GM12801 (cell line): Measurements from ENCODE around the gene AMDHD2.

Source experiments
- CTCF ChIP-seq: IDR thresholded peaks from one replicate; pipeline ENCODE4 v1.5.1; 2011; ENCODE audit warnings: control low read depth; ENCODE audit not compliant: insufficient read length; ENCODE audit errors: extremely low read depth

The AMDHD2 gene

GRCh38 chr16:2514333-2515179 is 5.6 kb upstream of the AMDHD2 start:
- no peak for TF ChIP-seq CTCF

GRCh38 chr16:2515180-2515851 is 4.9 kb upstream of the AMDHD2 start:
- TF ChIP-seq CTCF: no peak

GRCh38 chr16:2516391-2517240 is 3.6 kb upstream of the AMDHD2 start:
- TF ChIP-seq CTCF: no peak

GRCh38 chr16:2517954-2518605 is 2.1 kb upstream of the AMDHD2 start:
- TF ChIP-seq CTCF: no peak

GRCh38 chr16:2518823-2519710 is 1.1 kb upstream of the AMDHD2 start:
- no peak for TF ChIP-seq CTCF

- TF ChIP-seq CTCF: no peak
These were observed 475 bp upstream of the AMDHD2 start for GRCh38 chr16:2519711-2520080.
